ENCODE results near the gene TMEM59L.

Gene TMEM59L

DNA sequence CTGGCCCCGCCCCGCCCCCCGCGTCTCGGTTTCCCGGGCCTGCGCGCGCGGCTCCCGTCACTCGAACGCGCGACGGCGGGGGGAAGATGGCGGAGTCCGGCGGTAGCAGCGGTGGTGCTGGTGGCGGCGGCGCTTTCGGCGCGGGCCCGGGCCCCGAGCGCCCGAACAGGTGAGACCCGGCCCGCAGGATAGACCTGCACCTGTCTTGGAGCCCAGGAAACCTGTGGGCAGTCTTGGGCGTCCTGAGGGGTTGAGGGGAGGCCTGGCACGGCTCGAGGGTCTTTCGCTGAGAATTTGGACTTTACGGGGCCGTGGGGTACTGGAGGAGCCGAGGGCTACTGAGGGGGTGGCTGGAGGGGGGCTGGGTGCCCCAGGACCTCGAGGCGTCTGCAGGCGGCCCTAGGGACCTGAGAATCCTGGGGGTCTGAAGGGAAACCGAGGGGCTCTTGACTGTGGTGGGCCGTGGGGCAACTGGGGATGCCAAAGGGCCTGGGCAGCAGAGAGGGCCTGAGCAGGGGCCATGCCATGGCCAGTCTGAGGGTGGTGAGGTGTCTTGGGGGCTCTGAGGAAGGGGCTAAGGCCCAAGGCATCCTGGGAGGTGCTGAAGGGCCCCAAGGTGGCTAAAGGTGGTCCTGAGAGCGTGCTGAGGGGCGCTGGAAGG lies 24.4 kb downstream of the TMEM59L start, which contains the start of gene KLHL26:
Gene KLHL26 (plus strand): TSS at position 60 of the 661 bp plus-strand sequence. CDS start 27 bp downstream, at position 87.
- DNase-seq (ENCODE audit: low spot score) = no peak
- no peak for FAIRE-seq

DNA sequence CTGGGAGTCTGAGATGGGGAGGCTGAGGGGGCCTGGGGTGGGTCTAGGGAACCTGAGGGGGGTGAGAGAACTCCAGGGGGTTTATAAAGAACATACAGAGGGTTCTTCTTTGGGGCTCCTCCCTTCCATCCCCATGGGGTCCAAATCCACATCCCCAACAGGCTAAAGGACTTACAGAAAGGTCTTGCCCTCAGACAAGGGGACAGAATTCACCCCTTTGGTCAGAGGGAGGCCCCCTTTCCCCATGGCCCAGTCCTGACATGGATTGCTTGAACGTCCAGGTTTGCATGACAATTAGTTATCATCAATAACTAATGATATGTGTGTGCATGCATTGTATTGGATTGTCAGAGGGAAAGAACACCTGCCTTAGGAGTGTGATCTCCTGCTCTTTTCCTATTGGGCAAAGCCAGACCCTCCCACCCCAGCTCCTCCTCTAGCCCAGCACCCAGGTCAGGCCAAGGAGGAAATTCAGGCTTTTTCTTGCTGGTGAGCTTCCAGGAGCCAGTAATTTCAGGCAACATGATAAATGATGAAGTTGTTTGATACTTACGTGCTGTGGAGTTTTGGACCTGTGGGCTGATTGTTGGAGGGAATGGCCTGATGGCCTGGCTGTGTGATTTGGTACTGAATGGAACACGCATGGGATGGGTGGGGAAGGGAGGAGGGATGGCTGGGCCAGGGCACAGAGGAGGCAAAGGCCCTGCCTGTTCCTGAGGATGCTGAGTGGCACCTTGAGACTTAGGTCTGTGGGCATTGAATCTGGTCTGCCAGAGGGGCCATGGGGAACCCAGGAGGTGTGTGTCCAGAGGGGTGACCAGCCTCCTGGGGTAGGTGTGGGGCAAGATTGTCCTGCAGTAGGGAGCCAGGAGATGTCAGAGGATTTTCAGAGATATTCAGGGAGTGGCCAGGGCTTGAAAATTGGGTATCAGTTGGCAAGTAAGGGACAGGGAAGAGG lies 25.3 kb downstream of the TMEM59L start:
- DNase-seq (ENCODE audit: low spot score) = no peak
- FAIRE-seq = no peak

GRCh38 chr19:18639706-18640243 lies 27.1 kb downstream of the TMEM59L start:
- DNase-seq (ENCODE audit: low spot score) (no peak), FAIRE-seq (no peak)

DNA sequence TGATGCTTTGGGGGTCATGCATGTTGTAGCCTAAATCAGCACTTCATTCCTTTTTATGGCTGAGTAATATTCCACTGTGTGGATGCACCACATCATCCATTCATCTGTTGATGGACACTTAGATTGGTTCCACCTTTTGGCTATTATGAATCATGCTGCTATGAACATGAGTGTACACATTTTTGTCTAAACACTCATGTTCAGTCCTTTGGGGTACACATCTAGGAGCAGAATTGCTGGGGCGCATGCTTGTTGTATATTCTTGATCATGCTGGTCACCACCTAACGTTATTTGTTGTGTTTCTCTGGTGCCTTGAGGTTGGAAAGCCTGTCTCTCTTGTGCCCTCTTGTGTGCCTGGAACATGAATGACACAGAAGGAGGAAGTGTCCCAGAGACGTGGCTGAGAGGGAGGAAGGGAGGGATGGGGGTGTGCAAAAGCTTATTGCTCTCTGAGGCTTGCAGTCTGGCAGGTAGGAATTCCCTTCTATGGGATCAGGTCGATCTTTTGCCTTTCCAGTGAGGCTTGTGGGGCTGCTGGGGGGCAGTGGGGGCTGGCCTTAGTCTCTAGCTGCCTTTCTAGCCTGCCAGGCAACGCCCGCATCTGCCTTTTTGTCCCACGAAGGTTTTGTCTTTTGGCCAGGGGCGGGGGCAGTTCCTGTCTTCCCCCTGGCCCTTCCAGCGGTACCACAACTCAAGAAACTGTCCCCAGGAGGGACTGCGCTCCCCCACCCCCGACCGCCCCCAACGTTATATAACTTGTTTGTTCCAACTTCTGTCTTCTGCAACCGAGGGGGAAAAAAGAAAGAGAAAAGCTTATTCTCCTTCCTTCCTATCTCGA lies 31.7 kb downstream of the TMEM59L start:
- no peak for FAIRE-seq
- DNase-seq (ENCODE audit: low spot score) = no peak

DNA sequence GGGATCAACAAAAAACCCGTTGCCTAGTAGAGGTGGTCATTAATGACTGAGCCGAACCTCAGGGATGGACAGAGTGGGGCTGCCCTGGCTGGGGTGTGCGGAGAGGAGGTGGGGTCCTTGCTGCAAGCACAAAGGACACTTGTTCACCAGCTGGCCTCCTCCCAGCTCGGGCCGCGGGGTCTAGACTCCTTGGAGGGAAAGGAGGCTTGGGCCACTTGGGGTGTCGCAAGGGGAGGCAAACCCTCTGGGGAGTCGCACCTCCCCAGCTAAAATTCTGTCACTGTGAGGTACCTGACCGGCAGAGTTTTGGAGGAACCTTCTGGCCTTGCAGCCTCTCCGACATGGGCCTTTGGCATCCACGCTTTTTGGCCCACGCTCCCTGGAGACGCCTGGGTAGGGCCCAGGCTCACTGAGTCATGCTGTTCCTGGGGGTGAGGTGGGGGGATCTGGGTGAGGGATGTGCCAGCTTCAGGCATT lies 32.4 kb downstream of the TMEM59L start:
- FAIRE-seq (no peak), DNase-seq (ENCODE audit: low spot score) (no peak)

- DNase-seq (ENCODE audit: low spot score) (no peak), FAIRE-seq (no peak)
Observed at GRCh38 chr19:18646535-18647370, 34.1 kb downstream of the TMEM59L start.

GRCh38 chr19:18647371-18647767 lies 34.7 kb downstream of the TMEM59L start:
- no peak for DNase-seq (ENCODE audit: low spot score)
- no peak for FAIRE-seq

DNA sequence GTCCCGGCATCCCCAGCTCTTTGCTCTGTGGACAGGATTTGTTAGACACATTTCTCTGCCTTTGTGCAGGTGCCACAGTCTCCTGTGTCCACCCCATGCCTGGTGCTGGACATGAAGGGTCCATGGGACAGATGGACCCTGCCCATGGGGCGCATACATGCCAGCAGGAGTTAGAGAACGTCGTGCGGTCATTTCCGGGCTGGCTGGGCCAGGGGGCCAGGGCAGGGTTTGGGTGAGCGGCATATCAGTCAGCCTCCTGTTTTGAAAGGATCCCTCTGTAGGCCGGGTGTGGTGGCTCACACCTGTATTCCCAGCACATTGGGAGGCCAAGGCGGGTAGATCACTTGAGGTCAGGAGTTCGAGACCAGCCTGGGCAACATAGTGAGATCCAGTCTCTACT lies 35.1 kb downstream of the TMEM59L start:
- DNase-seq (ENCODE audit: low spot score) = no peak
- FAIRE-seq = no peak

- FAIRE-seq (no peak), DNase-seq (ENCODE audit: low spot score) (no peak)
Observed at GRCh38 chr19:18648973-18649315, 36.3 kb downstream of the TMEM59L start.

DNA sequence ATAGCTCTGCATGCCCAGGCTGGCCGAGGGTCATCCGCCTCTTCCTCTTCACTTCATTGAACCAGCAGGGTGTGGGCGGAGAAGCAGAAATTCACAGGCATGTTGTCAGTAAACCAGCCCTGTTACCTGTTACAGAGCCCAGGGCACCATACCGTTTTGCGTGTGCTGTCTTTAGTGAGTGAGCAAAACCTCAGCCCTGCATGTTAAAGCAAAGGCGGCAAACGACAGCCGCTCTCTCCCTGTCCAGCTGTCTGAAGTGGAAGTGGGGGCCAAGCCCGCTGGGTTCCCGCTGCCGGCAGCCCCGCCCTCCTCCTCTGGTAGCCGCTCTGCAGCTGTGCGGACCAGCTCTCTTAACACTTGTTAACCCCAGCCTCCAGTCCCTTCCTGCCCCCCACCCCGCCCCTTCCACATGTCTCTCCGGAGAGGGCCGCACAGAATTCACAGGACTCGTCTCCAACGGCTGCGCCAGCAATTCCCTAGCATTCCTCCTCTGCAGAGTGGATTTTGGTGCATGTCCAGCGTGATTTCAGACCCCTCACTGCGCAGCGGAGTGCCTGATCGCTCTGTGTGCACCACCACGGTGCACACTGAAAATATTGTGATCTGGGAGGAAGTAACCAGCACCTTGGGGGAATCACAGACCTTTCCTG lies 36.8 kb downstream of the TMEM59L start:
- FAIRE-seq = no peak
- no peak for DNase-seq (ENCODE audit: low spot score)

GRCh38 chr19:18650021-18650390 lies 37.3 kb downstream of the TMEM59L start:
- no peak for DNase-seq (ENCODE audit: low spot score)
- FAIRE-seq = no peak

DNA sequence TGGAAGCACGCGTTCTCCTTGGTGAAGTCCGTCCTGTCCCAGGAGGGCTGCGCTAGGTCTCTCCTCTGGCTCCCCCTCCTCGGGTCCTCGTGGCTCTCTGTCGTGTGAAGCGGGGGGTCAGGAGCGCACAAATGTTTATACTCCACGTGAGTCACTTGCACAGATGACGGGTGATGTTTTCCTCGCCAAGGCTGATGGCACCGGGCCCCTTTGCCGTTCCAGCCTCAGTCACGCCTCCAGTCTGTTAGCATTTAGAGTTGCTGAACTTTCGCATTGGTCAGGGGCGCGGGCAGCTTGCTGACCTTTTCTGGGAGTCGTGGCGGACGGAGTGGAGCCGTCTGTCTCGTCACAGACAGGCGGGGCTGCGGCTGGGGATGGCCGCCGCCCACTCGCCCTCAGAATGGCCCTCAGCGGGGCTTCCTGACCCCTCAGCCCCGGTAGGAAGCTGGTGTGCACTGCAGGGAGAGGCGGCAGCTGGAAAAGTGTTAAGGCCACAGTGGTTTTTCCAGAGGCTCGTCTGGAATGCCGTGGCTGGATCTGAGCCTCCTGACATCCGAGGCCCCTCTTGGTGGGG lies 37.9 kb downstream of the TMEM59L start:
- DNase-seq (ENCODE audit: low spot score) (no peak), FAIRE-seq (no peak)

GRCh38 chr19:18651300-18651699 lies 38.6 kb downstream of the TMEM59L start:
- no peak for DNase-seq (ENCODE audit: low spot score)
- no peak for FAIRE-seq

DNA sequence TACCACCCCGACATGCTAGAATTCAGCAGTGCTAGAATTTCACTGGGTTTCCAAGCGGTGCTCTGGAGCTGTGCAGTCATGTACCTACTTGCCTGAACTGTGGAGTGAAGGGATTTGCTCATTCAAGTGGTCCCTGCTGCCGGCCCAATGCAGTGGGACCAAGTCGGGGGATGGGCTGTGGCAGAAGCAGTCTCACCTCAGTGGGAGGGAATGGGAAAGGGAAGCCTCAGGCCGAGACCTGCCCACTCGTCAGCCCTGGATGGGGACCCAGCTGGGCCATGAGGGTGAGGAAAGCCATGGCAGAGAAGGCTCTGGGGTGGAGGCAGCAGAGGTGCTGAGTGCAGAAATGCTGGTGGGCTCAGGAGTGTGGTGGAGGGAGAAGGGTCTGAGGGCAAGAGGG lies 39.1 kb downstream of the TMEM59L start:
- FAIRE-seq = no peak
- no peak for DNase-seq (ENCODE audit: low spot score)

DNA sequence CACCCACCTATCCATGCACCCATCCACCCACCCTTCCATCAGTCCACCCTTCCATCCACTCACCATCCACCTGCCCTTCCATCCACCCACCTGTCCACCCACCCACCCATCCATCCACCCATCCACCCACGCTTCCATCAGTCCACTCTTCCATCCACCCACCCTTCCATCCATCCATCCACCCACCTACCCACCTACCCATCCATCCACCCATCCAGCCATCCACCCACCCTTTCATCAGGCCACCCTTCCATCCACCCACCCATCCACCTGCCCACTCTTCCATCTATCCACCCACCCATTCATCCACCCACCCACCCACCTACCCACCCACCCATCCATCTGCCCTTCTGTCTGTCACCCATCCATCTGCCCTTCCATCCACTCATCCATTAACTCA lies 41.2 kb downstream of the TMEM59L start:
- no peak for FAIRE-seq

DNA sequence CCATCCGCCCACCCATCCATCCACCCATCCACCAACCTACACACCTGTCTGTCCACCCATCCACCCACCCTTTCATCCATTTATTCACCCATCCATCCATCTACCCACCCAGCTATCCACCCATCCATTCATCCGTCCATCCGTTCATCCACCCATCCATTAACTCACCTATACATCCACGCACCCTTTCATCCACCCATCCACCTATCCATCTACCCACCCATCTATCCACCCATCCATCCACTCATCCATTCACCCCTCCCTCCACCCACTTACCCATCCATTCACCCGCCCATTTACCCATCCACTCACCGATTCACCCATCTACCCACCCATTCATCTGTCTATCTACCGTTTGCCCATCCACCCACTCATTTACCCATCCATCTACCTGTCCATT lies 41.8 kb downstream of the TMEM59L start:
- no peak for FAIRE-seq
- no peak for DNase-seq (ENCODE audit: low spot score)

More for the DNA sequence above, 41.2 kb downstream of the TMEM59L start:
- DNase-seq (ENCODE audit: low spot score) = no peak

DNA sequence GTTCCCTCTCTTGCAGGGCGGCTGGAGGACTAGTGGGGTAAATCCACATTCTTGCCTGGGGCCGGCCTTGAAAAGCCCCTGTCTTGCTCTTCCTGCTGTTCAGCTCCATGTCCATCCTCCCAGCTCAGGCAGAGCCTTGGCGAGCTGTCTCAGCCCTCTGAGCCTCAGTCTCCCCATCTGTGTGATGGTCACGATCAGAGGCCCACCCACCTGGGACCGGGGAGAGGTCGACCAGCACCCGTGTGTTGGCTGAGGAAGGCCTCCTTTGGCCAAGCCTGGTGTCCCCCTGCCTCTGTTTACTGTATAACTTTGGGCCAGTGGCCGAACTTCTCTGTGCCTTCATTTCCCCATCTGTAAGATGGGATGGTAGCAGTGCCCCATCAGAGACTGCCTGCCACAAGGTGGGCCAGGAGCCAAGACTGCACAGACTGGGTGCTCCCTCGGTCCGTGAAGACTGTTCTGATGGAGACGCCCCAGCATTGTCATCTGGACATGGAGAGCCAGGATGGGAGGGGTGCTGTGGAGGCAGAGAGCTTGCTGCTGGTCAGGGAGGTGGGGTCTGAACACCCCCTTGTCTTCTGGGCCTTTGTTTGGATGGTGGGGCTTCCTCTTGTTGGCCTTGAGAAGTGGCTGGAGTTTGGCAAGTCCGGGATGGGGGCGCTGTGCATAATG lies 42.6 kb downstream of the TMEM59L start:
- no peak for FAIRE-seq
- DNase-seq (ENCODE audit: low spot score) = no peak

DNA sequence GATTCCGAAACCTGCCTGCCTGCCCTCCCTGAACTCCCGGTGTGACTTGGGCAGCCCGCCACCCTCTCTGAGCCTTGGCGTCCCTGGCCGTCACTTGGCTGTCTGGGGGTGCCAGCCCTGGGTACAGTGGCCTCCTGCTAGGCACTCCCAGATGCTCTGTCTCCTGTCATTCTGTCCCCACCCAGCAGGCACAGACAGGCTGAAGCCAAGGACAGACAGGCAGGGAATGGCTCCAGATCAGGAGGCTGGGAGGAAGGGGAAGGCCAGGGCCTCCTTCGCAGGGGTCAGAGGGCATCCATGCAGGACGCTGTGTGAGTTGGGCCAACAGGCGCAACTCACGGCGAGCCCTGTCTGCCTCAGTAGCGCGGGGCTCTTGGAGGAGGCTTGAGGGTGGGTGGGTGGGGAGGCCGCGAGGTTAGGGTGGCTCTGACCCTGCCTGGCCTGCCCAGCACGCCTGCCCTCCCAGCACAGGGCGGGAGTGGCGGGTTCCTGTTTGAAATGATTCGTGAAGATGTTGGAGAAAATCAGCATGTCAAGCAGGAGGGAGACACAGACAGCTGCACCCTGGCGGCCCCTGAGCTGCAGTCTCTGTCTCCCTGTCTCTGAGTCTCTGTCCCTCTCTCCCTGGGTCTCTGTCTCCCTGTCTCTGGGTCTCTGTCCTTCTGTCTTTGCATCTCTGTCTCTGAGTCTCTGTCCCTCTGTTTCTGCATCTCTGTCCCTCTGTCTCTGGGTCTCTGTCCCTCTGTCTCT lies 43.8 kb downstream of the TMEM59L start:
- no peak for DNase-seq (ENCODE audit: low spot score)
- FAIRE-seq = no peak

All from urothelium cell line (cell line).